Keratinocyte (primary cell): ENCODE measurements around the gene OTOG. TPM values are rescaled to one million over a fixed set of nuclear protein-coding genes. Genes with fewer than 3 reads are reported as not detected.

Experiments
- DNase-seq: peaks from one replicate; pipeline ENCODE4 v3.0.0-alpha.2; 2011; ENCODE audit warnings: low read depth, missing footprints, low spot score
- FAIRE-seq: peaks from 2 replicates; lab custom pipeline; 2011; peaks lifted over from hg19 to GRCh38; lab: Jason Lieb, UNC
- H2AFZ ChIP-seq: 2 replicates; pipeline ENCODE4 v1.6.0; 2012; ENCODE audit warnings: low read length, control low read depth, inconsistent platforms; ENCODE audit not compliant: control insufficient read depth
- H3K27ac ChIP-seq: 2 replicates; pipeline ENCODE4 v1.5.1; 2011; ENCODE audit warnings: low read length; ENCODE audit not compliant: control insufficient read depth, insufficient read depth
- H3K27me3 ChIP-seq: 3 replicates; pipeline ENCODE4 v1.6.0; 2011; ENCODE audit warnings: low read length; ENCODE audit not compliant: control insufficient read depth, insufficient read depth; ENCODE audit errors: extremely low read depth
- H3K36me3 ChIP-seq, 2 experiments: 2 replicates in 1 of 2; 3 replicates in 1 of 2; pipeline ENCODE4 v1.5.1; 2011; ENCODE audit warnings: low read length in 2 of 2, mild to moderate bottlenecking in 1 of 2; ENCODE audit not compliant: control insufficient read depth in 2 of 2, insufficient read depth in 2 of 2; ENCODE audit errors: extremely low read depth in 1 of 2
- H3K4me1 ChIP-seq: 3 replicates; pipeline ENCODE4 v1.5.1; 2011; ENCODE audit warnings: low read length; ENCODE audit not compliant: control insufficient read depth, insufficient read depth; ENCODE audit errors: extremely low read depth
- H3K4me2 ChIP-seq: 3 replicates; pipeline ENCODE4 v1.6.0; 2011; ENCODE audit warnings: low read depth, low read length; ENCODE audit not compliant: control insufficient read depth, insufficient read depth; ENCODE audit errors: extremely low read depth
- H3K4me3 ChIP-seq, 3 experiments: fragments of 200-600 bp in 1 of 3; sonication (generic) in 1 of 3; 2 replicates in 2 of 3; 3 replicates in 1 of 3; pipeline ENCODE4 v1.5.1; 2011 to 2016; ENCODE audit warnings: low read length in 3 of 3, mild to moderate bottlenecking in 3 of 3, control low read depth in 2 of 3, inconsistent platforms in 1 of 3, low read depth in 1 of 3, mixed read lengths in 1 of 3, mixed run types in 1 of 3, moderate library complexity in 1 of 3; ENCODE audit not compliant: control insufficient read depth in 2 of 3, insufficient read depth in 2 of 3; ENCODE audit errors: extremely low read depth in 1 of 3
- H3K79me2 ChIP-seq: 2 replicates; pipeline ENCODE4 v1.6.0; 2012; ENCODE audit warnings: low read length; ENCODE audit not compliant: control insufficient read depth, insufficient read depth
- H3K9ac ChIP-seq: 3 replicates; pipeline ENCODE4 v1.6.0; 2011; ENCODE audit warnings: low read length; ENCODE audit not compliant: control insufficient read depth, insufficient read depth; ENCODE audit errors: extremely low read depth
- H3K9me1 ChIP-seq: 3 replicates; pipeline ENCODE4 v1.6.0; 2011; ENCODE audit warnings: low read length; ENCODE audit not compliant: control insufficient read depth, insufficient read depth; ENCODE audit errors: extremely low read depth
- H3K9me3 ChIP-seq: 2 replicates; pipeline ENCODE4 v1.5.1; 2012; ENCODE audit warnings: low read depth, low read length; ENCODE audit not compliant: control insufficient read depth
- H4K20me1 ChIP-seq: 3 replicates; pipeline ENCODE4 v1.6.0; 2011; ENCODE audit warnings: low read length; ENCODE audit not compliant: control insufficient read depth, insufficient read depth; ENCODE audit errors: extremely low read depth
- CTCF ChIP-seq, 3 experiments: IDR thresholded peaks in 1 of 3; conservative IDR thresholded peaks in 1 of 3; optimal IDR thresholded peaks in 1 of 3; 2 replicates in 2 of 3; 3 replicates in 1 of 3; pipeline versions ENCODE3 to v1.5.1; 2011; ENCODE audit warnings: low read length in 3 of 3, mild to moderate bottlenecking in 3 of 3, moderate library complexity in 2 of 3, control low read depth in 1 of 3, inconsistent platforms in 1 of 3; ENCODE audit not compliant: insufficient read depth in 2 of 3; ENCODE audit errors: extremely low read depth in 1 of 3
- EZH2 ChIP-seq: IDR thresholded peaks from one replicate; pipeline ENCODE4 v1.6.1; 2012; ENCODE audit warnings: inconsistent platforms, mild to moderate bottlenecking, low read length, moderate library complexity
- dilution Hi-C: fragments of 300-500 bp; cut with MboI; formaldehyde crosslinking; loops from one replicate; pipeline ENCODE4 v1.7.0; 2020; ENCODE audit warnings: low sequenced_read_pairs; ENCODE audit not compliant: extremely low pct_ligation_motif_present
- polyA plus RNA-seq, 5 experiments: library from polyadenylated mRNA; depleted of rRNA in 3 of 5; stranded (reverse) in 3 of 5; stranded (forward) in 1 of 5; unstranded in 1 of 5; fragments of >200 nt; gene quantifications; 1 replicate in 1 of 5; 2 replicates in 3 of 5; 3 replicates in 1 of 5; pipeline versions ENCODE4 v1.2.1 to v1.2.3, GENCODE V29; 2011 to 2012; ENCODE audit warnings: missing spikeins in 2 of 5, low read depth in 1 of 5, low replicate concordance in 1 of 5

The OTOG gene
- polyA plus RNA-seq, 1 donor (not counting 4 experiments of a cell fraction or from before 2014, with no cell fraction given), result not detected

- H3K79me2 ChIP-seq, result no peaks in the 10 kb centered on the region
- no peaks in the 10 kb centered on the region for H3K9me3 ChIP-seq
- FAIRE-seq (no peak), DNase-seq (no peak)
- H3K36me3 ChIP-seq, result no peaks in the 10 kb centered on the region
- no peak overlapping the region for H3K4me2 ChIP-seq
- TF ChIP-seq EZH2 (no peak), CTCF (optimal IDR thresholded peaks at IDR 0.05 in 1 of 3, IDR thresholded peaks at IDR 0.05 in 1 of 3, conservative IDR thresholded peaks at IDR 0.05 in 1 of 3; ENCODE audit: extremely low read depth in 1 of 3, insufficient read depth in 2 of 3, low read length in 3 of 3) (no peak)
- H4K20me1 ChIP-seq, result no peaks in the 10 kb centered on the region
- no peaks in the 10 kb centered on the region for H3K4me1 ChIP-seq
- H2AFZ ChIP-seq, result no peak overlapping the region
- no peaks in the 10 kb centered on the region for H3K9me1 ChIP-seq
- H3K4me3 ChIP-seq, result no peak overlapping the region
- H3K27me3 ChIP-seq, result peaks cover 18% of the 10 kb centered on the region
- H3K27ac ChIP-seq, result no peak overlapping the region
- dilution Hi-C loops, result no loop called here
- H3K9ac ChIP-seq, result no peak overlapping the region
Measured at GRCh38 chr11:17646451-17647145, 99.5 kb downstream of the OTOG start.

GRCh38 chr11:17648528-17648927 lies 101.5 kb downstream of the OTOG start:
- Histone ChIP-seq H3K9me1 (no peaks in the 10 kb centered on the region), H4K20me1 (no peaks in the 10 kb centered on the region), H3K9ac (no peak overlapping the region), H2AFZ (no peak overlapping the region), H3K36me3 (no peaks in the 10 kb centered on the region), H3K9me3 (no peaks in the 10 kb centered on the region), H3K27me3 (peaks cover 21% of the 10 kb centered on the region), H3K4me2 (no peak overlapping the region), H3K4me3 (no peak overlapping the region), H3K79me2 (no peaks in the 10 kb centered on the region), H3K27ac (no peak overlapping the region), H3K4me1 (no peaks in the 10 kb centered on the region)
- DNase-seq (no peak), FAIRE-seq (no peak)
- TF ChIP-seq EZH2, result no peak
- no peak for TF ChIP-seq CTCF (optimal IDR thresholded peaks at IDR 0.05 in 1 of 3, IDR thresholded peaks at IDR 0.05 in 1 of 3, conservative IDR thresholded peaks at IDR 0.05 in 1 of 3; ENCODE audit: extremely low read depth in 1 of 3, insufficient read depth in 2 of 3, low read length in 3 of 3)
- dilution Hi-C loops, result no loop called here
